ENCODE measurements around the gene C11orf91.

C11orf91 gene

DNA sequence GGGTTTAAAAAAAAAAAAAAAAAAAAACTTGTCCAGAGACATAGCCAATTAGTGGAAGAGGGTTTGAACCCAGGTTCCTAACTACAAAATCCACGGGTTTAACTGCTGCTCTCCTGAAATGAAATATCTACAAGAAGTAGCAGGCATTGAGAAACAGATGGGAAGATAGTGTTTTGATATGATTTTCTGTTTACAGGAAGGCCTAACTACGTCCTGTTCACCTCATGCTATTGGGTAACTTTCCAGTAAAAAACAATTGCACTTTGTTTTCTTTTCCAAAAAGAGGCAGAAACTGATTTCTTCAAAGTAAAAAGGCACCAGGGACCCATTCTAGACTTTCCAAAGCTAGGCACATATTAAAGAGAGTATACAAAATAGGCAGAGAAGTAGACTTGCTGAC lies 5.9 kb upstream of the C11orf91 start:
- Histone ChIP-seq H4K20me1 (ENCODE audit: insufficient read depth, low read length, poor library complexity, severe bottlenecking) (no peaks in the 10 kb centered on the region), H3K4me1 (ENCODE audit: insufficient read depth, low read length, poor library complexity, severe bottlenecking) (peaks cover 7% of the 10 kb centered on the region), H3K4me3 (ENCODE audit: low read length, poor library complexity, severe bottlenecking) (no peak overlapping the region), H3K9me2 (replicated peaks; ENCODE audit: low read depth, low read length) (no peaks in the 10 kb centered on the region), H3K36me3 (ENCODE audit: insufficient read depth, low read length) (peaks cover 42% of the 10 kb centered on the region; the same call in 1 of the 2 replicates), H3K79me2 (ENCODE audit: insufficient read depth, low read length) (no peaks in the 10 kb centered on the region), H3K4me2 (ENCODE audit: low read depth, low read length, poor library complexity, severe bottlenecking) (no peak overlapping the region), H3K9me3 (ENCODE audit: insufficient read depth, low read depth, low read length) (no peaks in the 10 kb centered on the region), H3K27me3 (ENCODE audit: insufficient read depth, low read length, poor library complexity, severe bottlenecking) (no peaks in the 10 kb centered on the region), H3K9ac (ENCODE audit: low read depth, low read length, poor library complexity, severe bottlenecking) (no peak overlapping the region), H2AFZ (ENCODE audit: low read length) (no peak overlapping the region), H3F3A (ENCODE audit: low read depth) (no peaks in the 10 kb centered on the region)
- TF ChIP-seq CTCF (conservative IDR thresholded peaks at IDR 0.05; ENCODE audit: low read length) (no peak), EZH2phosphoT487 (IDR thresholded peaks at IDR 0.05; ENCODE audit: borderline replicate concordance) (no peak)

GRCh38 chr11:33704240-33705002 lies 3.8 kb upstream of the C11orf91 start:
- no peaks in the 10 kb centered on the region for H3K27me3 ChIP-seq (ENCODE audit: insufficient read depth, low read length, poor library complexity, severe bottlenecking)
- no peaks in the 10 kb centered on the region for H3K9me2 ChIP-seq (replicated peaks; ENCODE audit: low read depth, low read length)
- H3K9me3 ChIP-seq (ENCODE audit: insufficient read depth, low read depth, low read length) = no peaks in the 10 kb centered on the region
- TF ChIP-seq CTCF (conservative IDR thresholded peaks at IDR 0.05; ENCODE audit: low read length) (no peak), EZH2phosphoT487 (IDR thresholded peaks at IDR 0.05; ENCODE audit: borderline replicate concordance) (no peak)
- H3K4me1 ChIP-seq (ENCODE audit: insufficient read depth, low read length, poor library complexity, severe bottlenecking) = peaks cover 17% of the 10 kb centered on the region
- H3K4me2 ChIP-seq (ENCODE audit: low read depth, low read length, poor library complexity, severe bottlenecking) = no peak overlapping the region
- no peak overlapping the region for H2AFZ ChIP-seq (ENCODE audit: low read length)
- H3K79me2 ChIP-seq (ENCODE audit: insufficient read depth, low read length) = no peaks in the 10 kb centered on the region
- H4K20me1 ChIP-seq (ENCODE audit: insufficient read depth, low read length, poor library complexity, severe bottlenecking) = no peaks in the 10 kb centered on the region
- no peaks in the 10 kb centered on the region for H3F3A ChIP-seq (ENCODE audit: low read depth)
- peaks cover 31% of the 10 kb centered on the region; the same call in 1 of the 2 replicates for H3K36me3 ChIP-seq (ENCODE audit: insufficient read depth, low read length)
- H3K4me3 ChIP-seq (ENCODE audit: low read length, poor library complexity, severe bottlenecking) = no peak overlapping the region
- H3K9ac ChIP-seq (ENCODE audit: low read depth, low read length, poor library complexity, severe bottlenecking) = no peak overlapping the region

DNA sequence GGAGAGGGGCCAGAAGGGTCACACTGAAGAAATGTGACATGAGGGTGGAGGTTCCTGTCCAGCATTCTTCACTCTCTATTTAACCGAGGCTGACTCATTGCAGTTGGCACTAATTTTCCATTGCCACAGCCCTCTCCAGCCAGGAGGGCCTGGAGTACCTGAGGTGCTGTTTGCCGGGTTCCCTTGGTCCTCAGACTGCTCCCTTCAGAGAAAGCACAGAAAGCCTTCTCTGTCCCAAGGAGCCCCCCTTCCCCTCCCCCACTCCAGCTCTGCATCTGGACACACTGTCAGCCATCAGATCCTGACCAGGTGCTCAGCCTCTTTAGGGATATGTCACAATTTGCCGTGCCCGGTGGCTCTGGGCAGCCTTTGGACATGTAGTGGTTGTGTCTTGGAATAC lies 3.2 kb upstream of the C11orf91 start:
- no peaks in the 10 kb centered on the region for H3K27me3 ChIP-seq (ENCODE audit: insufficient read depth, low read length, poor library complexity, severe bottlenecking)
- no peaks in the 10 kb centered on the region for H3K9me2 ChIP-seq (replicated peaks; ENCODE audit: low read depth, low read length)
- no peak overlapping the region for H3K4me2 ChIP-seq (ENCODE audit: low read depth, low read length, poor library complexity, severe bottlenecking)
- H3K9ac ChIP-seq (ENCODE audit: low read depth, low read length, poor library complexity, severe bottlenecking) = no peak overlapping the region
- peaks cover 17% of the 10 kb centered on the region for H3K4me1 ChIP-seq (ENCODE audit: insufficient read depth, low read length, poor library complexity, severe bottlenecking)
- TF ChIP-seq EZH2phosphoT487 (IDR thresholded peaks at IDR 0.05; ENCODE audit: borderline replicate concordance) = no peak
- no peak for TF ChIP-seq CTCF (conservative IDR thresholded peaks at IDR 0.05; ENCODE audit: low read length)
- H4K20me1 ChIP-seq (ENCODE audit: insufficient read depth, low read length, poor library complexity, severe bottlenecking) = no peaks in the 10 kb centered on the region
- H3K79me2 ChIP-seq (ENCODE audit: insufficient read depth, low read length) = no peaks in the 10 kb centered on the region
- H3K9me3 ChIP-seq (ENCODE audit: insufficient read depth, low read depth, low read length) = no peaks in the 10 kb centered on the region
- no peaks in the 10 kb centered on the region for H3F3A ChIP-seq (ENCODE audit: low read depth)
- no peak overlapping the region for H2AFZ ChIP-seq (ENCODE audit: low read length)
- H3K4me3 ChIP-seq (ENCODE audit: low read length, poor library complexity, severe bottlenecking) = no peak overlapping the region
- peaks cover 25% of the 10 kb centered on the region; the same call in 1 of the 2 replicates for H3K36me3 ChIP-seq (ENCODE audit: insufficient read depth, low read length)

Measured in Loucy (cell line).